HG02759 (cell line): ENCODE data around the gene PGAP6.
"Not testable (repeated sequence)": the region's sequence is repeated elsewhere in the genome, so short reads cannot be mapped to it uniquely, and the experiment has no call there.

Experiments
- ATAC-seq: cut with Tn5 transposase; IDR thresholded peaks from one replicate; pipeline ENCODE4 v1.9.1; 2021; ENCODE audit warnings: mild to moderate bottlenecking, moderate library complexity; ENCODE audit not compliant: unreplicated experiment

Gene PGAP6

GRCh38 chr16:381789-382717 is at the start of gene PGAP6:
PGAP6 (minus strand) TSS chr16:381978; CDS start chr16:381821, 157 bp downstream.
- peak; percentile 67 for ATAC-seq

- ATAC-seq: no peak
Measured at GRCh38 chr16:430904-431303, 49.1 kb upstream of the PGAP6 start.

GRCh38 chr16:427250-427649 is 45.5 kb upstream of the PGAP6 start:
- ATAC-seq: no peak

- no peak for ATAC-seq
Measured at GRCh38 chr16:426906-427249, 45.1 kb upstream of the PGAP6 start.

- no peak for ATAC-seq
Measured at GRCh38 chr16:426115-426905, 44.5 kb upstream of the PGAP6 start.

GRCh38 chr16:425740-426114 is 43.9 kb upstream of the PGAP6 start:
- ATAC-seq: peak; percentile 43

- peak; percentile 89 for ATAC-seq
Measured at GRCh38 chr16:425082-425718, 43.4 kb upstream of the PGAP6 start, which contains the start of gene RAB11FIP3. RAB11FIP3 (plus strand) TSS chr16:425649; CDS start chr16:426007, 358 bp downstream.

- ATAC-seq: no peak
Measured at GRCh38 chr16:424623-425081, 42.9 kb upstream of the PGAP6 start.

GRCh38 chr16:424033-424622 is 42.4 kb upstream of the PGAP6 start:
- ATAC-seq: no peak

- not testable (repeated sequence) for ATAC-seq
Measured at GRCh38 chr16:422179-422578, 40.4 kb upstream of the PGAP6 start.

- not testable (repeated sequence) for ATAC-seq
Measured at GRCh38 chr16:415170-415498, 33.4 kb upstream of the PGAP6 start.

- ATAC-seq: no peak
Measured at GRCh38 chr16:414395-415169, 32.8 kb upstream of the PGAP6 start.

GRCh38 chr16:411576-412265 is 29.9 kb upstream of the PGAP6 start:
- ATAC-seq: no peak

- no peak for ATAC-seq
Measured at GRCh38 chr16:410516-411178, 28.9 kb upstream of the PGAP6 start.

- no peak for ATAC-seq
Measured at GRCh38 chr16:407253-407652, 25.5 kb upstream of the PGAP6 start.

GRCh38 chr16:405548-406506 is 24.0 kb upstream of the PGAP6 start:
- ATAC-seq: no peak

- ATAC-seq: no peak
Measured at GRCh38 chr16:404971-405486, 23.3 kb upstream of the PGAP6 start.
